ENCODE data around the gene KLHL15.
A peak's percentile ranks its signal among the peaks of the same experiment; 100 is the strongest.
"Not testable (repeated sequence)": the region's sequence is repeated elsewhere in the genome, so short reads cannot be mapped to it uniquely, and the experiment has no call there.

KLHL15 gene

GRCh38 chrX:24027086-24027485 lies at the start of gene KLHL15:
KLHL15 (minus strand) TSS chrX:24027186; CDS start chrX:24006693, 20,493 bp downstream.
- no peak for DNase-seq

GRCh38 chrX:24069877-24070276 lies 42.9 kb upstream of the KLHL15 start:
- no peak for DNase-seq

- no peak for DNase-seq
Observed at GRCh38 chrX:24063488-24063887, 36.5 kb upstream of the KLHL15 start.

GRCh38 chrX:24055043-24055356 lies 28.0 kb upstream of the KLHL15 start:
- no peak for DNase-seq

- peak; percentile 96 for DNase-seq
Observed at GRCh38 chrX:24054182-24055042, 27.4 kb upstream of the KLHL15 start, which contains the start of gene EIF2S3. EIF2S3 (plus strand) TSS chrX:24054956; CDS start chrX:24054969, 13 bp downstream.

- DNase-seq = not testable (repeated sequence)
Observed at GRCh38 chrX:24050522-24051318, 23.7 kb upstream of the KLHL15 start.

- DNase-seq = not testable (repeated sequence)
Observed at GRCh38 chrX:24049643-24050042, 22.7 kb upstream of the KLHL15 start.

- DNase-seq = not testable (repeated sequence)
Observed at GRCh38 chrX:24046060-24046459, 19.1 kb upstream of the KLHL15 start.

- no peak for DNase-seq
Observed at GRCh38 chrX:24037729-24038128, 10.7 kb upstream of the KLHL15 start.

GRCh38 chrX:24034485-24034884 lies 7.5 kb upstream of the KLHL15 start:
- DNase-seq = no peak

GRCh38 chrX:24030597-24030996 lies 3.6 kb upstream of the KLHL15 start:
- no peak for DNase-seq

- no peak for DNase-seq
Observed at GRCh38 chrX:24027985-24028384, 999 bp upstream of the KLHL15 start.

GRCh38 chrX:24026432-24026831 lies 554 bp downstream of the KLHL15 start:
- peak; percentile 51 for DNase-seq

GRCh38 chrX:24025741-24026403 lies 1.1 kb downstream of the KLHL15 start:
- DNase-seq = peak; percentile 81

- peak; percentile 93 for DNase-seq
Observed at GRCh38 chrX:24024819-24025740, 1.9 kb downstream of the KLHL15 start.

GRCh38 chrX:24023972-24024669 lies 2.9 kb downstream of the KLHL15 start:
- DNase-seq = peak; percentile 61

GRCh38 chrX:24023544-24023943 lies 3.4 kb downstream of the KLHL15 start:
- no peak for DNase-seq

GRCh38 chrX:24020306-24020876 lies 6.6 kb downstream of the KLHL15 start:
- DNase-seq = no peak

GRCh38 chrX:24019448-24019847 lies 7.5 kb downstream of the KLHL15 start:
- DNase-seq = no peak

- no peak for DNase-seq
Observed at GRCh38 chrX:24018809-24019208, 8.2 kb downstream of the KLHL15 start.

GRCh38 chrX:24017674-24018073 lies 9.3 kb downstream of the KLHL15 start:
- no peak for DNase-seq

Measured in eye (tissue), 1 donor.